ENCODE measurements around the gene DNAJA4. TPM values are rescaled to one million over a fixed set of nuclear protein-coding genes. Genes with fewer than 3 reads are reported as not detected.
"Not testable (repeated sequence)": the region's sequence is repeated elsewhere in the genome, so short reads cannot be mapped to it uniquely, and the experiment has no call there.

DNAJA4 gene
- total and polyA plus RNA-seq, 9 of the 15 experiments (the other 6 are each of a cell fraction or from before 2014, with no cell fraction given): 0.11 to 1.0 (median 0.16) TPM; not detected in 4

DNA sequence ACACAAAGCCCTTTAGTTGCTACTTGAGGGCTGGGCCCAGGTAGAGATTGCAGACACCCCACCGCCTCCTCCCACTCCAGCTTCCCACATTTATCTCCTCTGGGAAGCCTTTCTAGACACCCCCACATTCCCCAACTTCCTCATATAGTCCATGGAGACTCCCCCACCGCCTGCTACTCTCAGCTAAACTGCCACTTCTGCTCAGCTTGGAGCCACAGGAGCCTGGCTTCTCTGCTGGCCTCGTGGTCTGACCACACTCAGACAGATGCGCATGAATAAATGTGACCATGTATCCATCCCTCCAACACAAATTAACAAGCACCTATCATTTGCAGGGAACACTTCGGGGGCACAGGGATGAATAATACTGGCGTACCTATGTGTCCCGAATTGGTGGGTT, 19.5 kb upstream of the DNAJA4 start:
- BruUV-seq (replicated peaks): no TSS peak
- CTCF ChIA-PET (ENCODE audit: low intra/inter-chr PET ratio): no interaction called here

DNA sequence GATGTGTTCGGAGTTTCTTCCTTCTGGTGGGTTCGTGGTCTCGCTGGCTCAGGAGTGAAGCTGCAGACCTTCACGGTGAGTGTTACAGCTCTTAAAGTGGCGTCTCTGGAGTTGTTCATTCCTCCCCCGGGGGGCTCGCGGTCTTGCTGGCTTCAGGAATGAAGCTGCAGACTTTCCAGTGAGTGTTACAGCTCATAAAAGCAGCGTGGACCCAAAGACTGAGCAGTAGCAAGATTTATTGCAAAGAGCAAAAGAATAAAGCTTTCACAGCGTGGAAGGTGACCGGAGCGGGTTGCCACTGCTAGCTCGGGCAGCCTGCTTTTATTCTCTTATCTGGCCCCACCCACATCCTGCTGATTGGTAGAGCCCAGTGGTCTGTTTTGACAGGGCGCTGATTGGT, 19.0 kb upstream of the DNAJA4 start:
- FAIRE-seq; H3K9ac ChIP-seq (ENCODE audit: insufficient read depth in 1 of 2, low read depth in 2 of 2, low read length in 2 of 2); H3K27ac ChIP-seq (ENCODE audit: extremely low read depth, low read depth, low read length); H3K36me3 ChIP-seq (ENCODE audit: control insufficient read depth, insufficient read depth, low read length); H3K9me3 ChIP-seq (replicated peaks; ENCODE audit: control insufficient read depth, insufficient read depth, low read depth, low read length); H3K79me2 ChIP-seq (ENCODE audit: control insufficient read depth, insufficient read depth, low read length); DNase-seq (ENCODE audit: extremely low read depth in 1 of 4, low spot score in 3 of 4); H3K27me3 ChIP-seq (ENCODE audit: control insufficient read depth in 2 of 2, insufficient read depth in 2 of 2, low read length in 2 of 2); H3K9me1 ChIP-seq (ENCODE audit: control insufficient read depth, insufficient read depth, low read length); in situ Hi-C loops (cut with MboI); H3K4me3 ChIP-seq; ATAC-seq; BruUV-seq (replicated peaks); H3K4me2 ChIP-seq (ENCODE audit: insufficient read depth, low read length); H4K20me1 ChIP-seq (replicated peaks; ENCODE audit: control insufficient read depth, insufficient read depth, low read length); CTCF ChIA-PET (ENCODE audit: low intra/inter-chr PET ratio); H2AFZ ChIP-seq (ENCODE audit: low read depth, low read length); intact Hi-C loops (cut with micrococcal nuclease): not testable (repeated sequence)
- POLR2A ChIA-PET: interaction anchor here (0.6 to 1.3 kb wide), 4 partner anchors 9 to 490 kb away, joined by 3 to 5 read pairs (median 3); no protein-coding TSS in a partner anchor
- 78% methylated on average over 7 of the region's 14 CpGs for WGBS (ENCODE audit: insufficient coverage, low coverage, missing lambda C conversion rate)
- H3K4me1 ChIP-seq (replicated peaks in 1 of 2; ENCODE audit: control insufficient read depth in 2 of 2, insufficient read depth in 2 of 2, low read length in 2 of 2): peaks cover 19 to 21% of the 10 kb centered on the region in 2 experiments

More for the DNA sequence above, 19.5 kb upstream of the DNAJA4 start:
- Histone ChIP-seq H2AFZ (ENCODE audit: low read depth, low read length) (peak overlapping the region; percentile 84), H4K20me1 (replicated peaks; ENCODE audit: control insufficient read depth, insufficient read depth, low read length) (no peaks in the 10 kb centered on the region), H3K9me1 (ENCODE audit: control insufficient read depth, insufficient read depth, low read length) (no peaks in the 10 kb centered on the region), H3K27me3 (ENCODE audit: control insufficient read depth in 2 of 2, insufficient read depth in 2 of 2, low read length in 2 of 2) (no peaks in the 10 kb centered on the region), H3K27ac (ENCODE audit: extremely low read depth, low read depth, low read length) (no peak overlapping the region; the same call in 2 of the 3 replicates), H3K4me3 (no peak overlapping the region), H3K9ac (ENCODE audit: insufficient read depth in 1 of 2, low read depth in 2 of 2, low read length in 2 of 2) (peak overlapping the region in 1 of 2 experiments; percentile 18; a peak in 1 of 4 replicates), H3K4me1 (replicated peaks in 1 of 2; ENCODE audit: control insufficient read depth in 2 of 2, insufficient read depth in 2 of 2, low read length in 2 of 2) (peaks cover 19 to 21% of the 10 kb centered on the region in 2 experiments), H3K9me3 (replicated peaks; ENCODE audit: control insufficient read depth, insufficient read depth, low read depth, low read length) (no peaks in the 10 kb centered on the region), H3K79me2 (ENCODE audit: control insufficient read depth, insufficient read depth, low read length) (no peaks in the 10 kb centered on the region), H3K36me3 (ENCODE audit: control insufficient read depth, insufficient read depth, low read length) (no peaks in the 10 kb centered on the region), H3K4me2 (ENCODE audit: insufficient read depth, low read length) (peak overlapping the region; percentile 66)
- intact Hi-C loops (cut with micrococcal nuclease) (loop anchor here (5.0 kb wide), 3 partner anchors 48 to 288 kb away; partner anchors contain the start of gene CIB2), in situ Hi-C loops (cut with MboI) (no loop called here)
- DNase-seq (ENCODE audit: extremely low read depth in 1 of 4, low spot score in 3 of 4) (no peak), ATAC-seq (no peak), FAIRE-seq (no peak)
- TF ChIP-seq ZNF124 (CRISPR knock-in tag; IDR thresholded peaks at IDR 0.05): no peak
- 0 out of 2 replicates have a peak, but pooled peaks have one; percentile 35 for TF ChIP-seq MAX (CRISPR knock-in tag; IDR thresholded peaks at IDR 0.05)
- TF ChIP-seq EGR1 (conservative IDR thresholded peaks at IDR 0.05): peak; percentile 16; the same call in 1 of the 2 replicates
- WGBS (ENCODE audit: insufficient coverage, low coverage, missing lambda C conversion rate): 48% methylated on average over 7 of the region's 7 CpGs
- POLR2A ChIA-PET: interaction anchor here (0.9 to 1.3 kb wide), 2 partner anchors 15 to 59 kb away, joined by 3 read pairs; no protein-coding TSS in a partner anchor

GRCh38 chr15:78245976-78246620, 18.3 kb upstream of the DNAJA4 start:
- DNase-seq (ENCODE audit: extremely low read depth in 1 of 4, low spot score in 3 of 4); H3K9ac ChIP-seq (ENCODE audit: insufficient read depth in 1 of 2, low read depth in 2 of 2, low read length in 2 of 2); H3K4me2 ChIP-seq (ENCODE audit: insufficient read depth, low read length); H3K79me2 ChIP-seq (ENCODE audit: control insufficient read depth, insufficient read depth, low read length); ATAC-seq; H3K36me3 ChIP-seq (ENCODE audit: control insufficient read depth, insufficient read depth, low read length); H2AFZ ChIP-seq (ENCODE audit: low read depth, low read length); H3K4me3 ChIP-seq; H3K9me3 ChIP-seq (replicated peaks; ENCODE audit: control insufficient read depth, insufficient read depth, low read depth, low read length); H3K9me1 ChIP-seq (ENCODE audit: control insufficient read depth, insufficient read depth, low read length); H4K20me1 ChIP-seq (replicated peaks; ENCODE audit: control insufficient read depth, insufficient read depth, low read length); FAIRE-seq; in situ Hi-C loops (cut with MboI); H3K27me3 ChIP-seq (ENCODE audit: control insufficient read depth in 2 of 2, insufficient read depth in 2 of 2, low read length in 2 of 2); H3K27ac ChIP-seq (ENCODE audit: extremely low read depth, low read depth, low read length); CTCF ChIA-PET (ENCODE audit: low intra/inter-chr PET ratio); intact Hi-C loops (cut with micrococcal nuclease); BruUV-seq (replicated peaks): not testable (repeated sequence)
- POLR2A ChIA-PET: interaction anchor here (0.6 to 0.8 kb wide), 3 partner anchors 8 to 489 kb away, joined by 3 to 5 read pairs (median 3); no protein-coding TSS in a partner anchor
- peaks cover 16 to 21% of the 10 kb centered on the region in 2 experiments for H3K4me1 ChIP-seq (replicated peaks in 1 of 2; ENCODE audit: control insufficient read depth in 2 of 2, insufficient read depth in 2 of 2, low read length in 2 of 2)
- WGBS (ENCODE audit: insufficient coverage, low coverage, missing lambda C conversion rate): 91% methylated on average over 13 of the region's 39 CpGs

Data from K562 (cell line).